Keratinocyte (primary cell): Measurements from ENCODE around the gene SEMA3F. TPM values are rescaled to one million over a fixed set of nuclear protein-coding genes. Genes with fewer than 3 reads are reported as not detected.

Experiments used
- DNase-seq: peaks from one replicate; pipeline ENCODE4 v3.0.0-alpha.2; 2011; ENCODE audit warnings: low read depth, missing footprints, low spot score
- FAIRE-seq: peaks from 2 replicates; lab custom pipeline; 2011; peaks lifted over from hg19 to GRCh38; lab: Jason Lieb, UNC
- H2AFZ ChIP-seq: 2 replicates; pipeline ENCODE4 v1.6.0; 2012; ENCODE audit warnings: low read length, control low read depth, inconsistent platforms; ENCODE audit not compliant: control insufficient read depth
- H3K27ac ChIP-seq: 2 replicates; pipeline ENCODE4 v1.5.1; 2011; ENCODE audit warnings: low read length; ENCODE audit not compliant: control insufficient read depth, insufficient read depth
- H3K27me3 ChIP-seq: 3 replicates; pipeline ENCODE4 v1.6.0; 2011; ENCODE audit warnings: low read length; ENCODE audit not compliant: control insufficient read depth, insufficient read depth; ENCODE audit errors: extremely low read depth
- H3K36me3 ChIP-seq, 2 experiments: 2 replicates in 1 of 2; 3 replicates in 1 of 2; pipeline ENCODE4 v1.5.1; 2011; ENCODE audit warnings: low read length in 2 of 2, mild to moderate bottlenecking in 1 of 2; ENCODE audit not compliant: control insufficient read depth in 2 of 2, insufficient read depth in 2 of 2; ENCODE audit errors: extremely low read depth in 1 of 2
- H3K4me1 ChIP-seq: 3 replicates; pipeline ENCODE4 v1.5.1; 2011; ENCODE audit warnings: low read length; ENCODE audit not compliant: control insufficient read depth, insufficient read depth; ENCODE audit errors: extremely low read depth
- H3K4me2 ChIP-seq: 3 replicates; pipeline ENCODE4 v1.6.0; 2011; ENCODE audit warnings: low read depth, low read length; ENCODE audit not compliant: control insufficient read depth, insufficient read depth; ENCODE audit errors: extremely low read depth
- H3K4me3 ChIP-seq, 3 experiments: fragments of 200-600 bp in 1 of 3; sonication (generic) in 1 of 3; 2 replicates in 2 of 3; 3 replicates in 1 of 3; pipeline ENCODE4 v1.5.1; 2011 to 2016; ENCODE audit warnings: low read length in 3 of 3, mild to moderate bottlenecking in 3 of 3, control low read depth in 2 of 3, inconsistent platforms in 1 of 3, low read depth in 1 of 3, mixed read lengths in 1 of 3, mixed run types in 1 of 3, moderate library complexity in 1 of 3; ENCODE audit not compliant: control insufficient read depth in 2 of 3, insufficient read depth in 2 of 3; ENCODE audit errors: extremely low read depth in 1 of 3
- H3K79me2 ChIP-seq: 2 replicates; pipeline ENCODE4 v1.6.0; 2012; ENCODE audit warnings: low read length; ENCODE audit not compliant: control insufficient read depth, insufficient read depth
- H3K9ac ChIP-seq: 3 replicates; pipeline ENCODE4 v1.6.0; 2011; ENCODE audit warnings: low read length; ENCODE audit not compliant: control insufficient read depth, insufficient read depth; ENCODE audit errors: extremely low read depth
- H3K9me1 ChIP-seq: 3 replicates; pipeline ENCODE4 v1.6.0; 2011; ENCODE audit warnings: low read length; ENCODE audit not compliant: control insufficient read depth, insufficient read depth; ENCODE audit errors: extremely low read depth
- H3K9me3 ChIP-seq: 2 replicates; pipeline ENCODE4 v1.5.1; 2012; ENCODE audit warnings: low read depth, low read length; ENCODE audit not compliant: control insufficient read depth
- H4K20me1 ChIP-seq: 3 replicates; pipeline ENCODE4 v1.6.0; 2011; ENCODE audit warnings: low read length; ENCODE audit not compliant: control insufficient read depth, insufficient read depth; ENCODE audit errors: extremely low read depth
- CTCF ChIP-seq, 3 experiments: IDR thresholded peaks in 1 of 3; conservative IDR thresholded peaks in 1 of 3; optimal IDR thresholded peaks in 1 of 3; 2 replicates in 2 of 3; 3 replicates in 1 of 3; pipeline versions ENCODE3 to v1.5.1; 2011; ENCODE audit warnings: low read length in 3 of 3, mild to moderate bottlenecking in 3 of 3, moderate library complexity in 2 of 3, control low read depth in 1 of 3, inconsistent platforms in 1 of 3; ENCODE audit not compliant: insufficient read depth in 2 of 3; ENCODE audit errors: extremely low read depth in 1 of 3
- EZH2 ChIP-seq: IDR thresholded peaks from one replicate; pipeline ENCODE4 v1.6.1; 2012; ENCODE audit warnings: inconsistent platforms, mild to moderate bottlenecking, low read length, moderate library complexity
- dilution Hi-C: fragments of 300-500 bp; cut with MboI; formaldehyde crosslinking; loops from one replicate; pipeline ENCODE4 v1.7.0; 2020; ENCODE audit warnings: low sequenced_read_pairs; ENCODE audit not compliant: extremely low pct_ligation_motif_present
- polyA plus RNA-seq, 5 experiments: library from polyadenylated mRNA; depleted of rRNA in 3 of 5; stranded (reverse) in 3 of 5; stranded (forward) in 1 of 5; unstranded in 1 of 5; fragments of >200 nt; gene quantifications; 1 replicate in 1 of 5; 2 replicates in 3 of 5; 3 replicates in 1 of 5; pipeline versions ENCODE4 v1.2.1 to v1.2.3, GENCODE V29; 2011 to 2012; ENCODE audit warnings: missing spikeins in 2 of 5, low read depth in 1 of 5, low replicate concordance in 1 of 5

The SEMA3F gene
- polyA plus RNA-seq, 1 donor (not counting 4 experiments of a cell fraction or from before 2014, with no cell fraction given): 72.8 TPM

- Histone ChIP-seq H3K9me1 (peaks cover 5% of the 10 kb centered on the region), H3K9ac (no peak overlapping the region), H3K27me3 (no peaks in the 10 kb centered on the region), H3K79me2 (peaks cover 77% of the 10 kb centered on the region), H3K9me3 (no peaks in the 10 kb centered on the region), H3K27ac (no peak overlapping the region), H3K4me3 (no peak overlapping the region), H3K36me3 (peaks cover 50 to 51% of the 10 kb centered on the region in 2 experiments), H3K4me2 (no peak overlapping the region), H2AFZ (no peak overlapping the region), H4K20me1 (peaks cover 21% of the 10 kb centered on the region), H3K4me1 (peaks cover 46% of the 10 kb centered on the region)
- TF ChIP-seq EZH2 (no peak), CTCF (optimal IDR thresholded peaks at IDR 0.05 in 1 of 3, IDR thresholded peaks at IDR 0.05 in 1 of 3, conservative IDR thresholded peaks at IDR 0.05 in 1 of 3; ENCODE audit: extremely low read depth in 1 of 3, insufficient read depth in 2 of 3, low read length in 3 of 3) (no peak)
- FAIRE-seq (no peak), DNase-seq (no peak)
- dilution Hi-C loops: no loop called here
Observed at GRCh38 chr3:50170689-50171088, 15.6 kb downstream of the SEMA3F start.

- Histone ChIP-seq H3K9ac (no peak overlapping the region), H3K9me1 (peaks cover 5% of the 10 kb centered on the region), H3K4me2 (no peak overlapping the region), H3K4me3 (no peak overlapping the region), H4K20me1 (peaks cover 22% of the 10 kb centered on the region), H3K9me3 (no peaks in the 10 kb centered on the region), H3K4me1 (peaks cover 36% of the 10 kb centered on the region), H3K36me3 (peaks cover 55 to 59% of the 10 kb centered on the region in 2 experiments), H3K27me3 (no peaks in the 10 kb centered on the region), H3K79me2 (peaks cover 68% of the 10 kb centered on the region), H3K27ac (no peak overlapping the region), H2AFZ (no peak overlapping the region)
- DNase-seq: no peak
- dilution Hi-C loops: no loop called here
- TF ChIP-seq CTCF (optimal IDR thresholded peaks at IDR 0.05 in 1 of 3, IDR thresholded peaks at IDR 0.05 in 1 of 3, conservative IDR thresholded peaks at IDR 0.05 in 1 of 3; ENCODE audit: extremely low read depth in 1 of 3, insufficient read depth in 2 of 3, low read length in 3 of 3) (no peak), EZH2 (no peak)
- FAIRE-seq: no peak
Observed at GRCh38 chr3:50171540-50172301, 16.6 kb downstream of the SEMA3F start.
